HepG2 (cell line): Measurements from ENCODE around the gene CHML. TPM values are rescaled to one million over a fixed set of nuclear protein-coding genes. Genes with fewer than 3 reads are reported as not detected.

ENCODE experiments used
- CREM ChIP-seq, 2 experiments: sonication (generic) in 1 of 2; formaldehyde crosslinking in 1 of 2; IDR thresholded peaks; 2 replicates each; pipeline versions ENCODE4 v1.4.0 to v1.6.1; 2016 to 2020; ENCODE audit warnings: antibody characterized with exemption in 1 of 2, mild to moderate bottlenecking in 1 of 2, missing genetic modification reagents in 1 of 2
- CSRNP2 ChIP-seq: sonication (generic); formaldehyde crosslinking; conservative IDR thresholded peaks from 2 replicates; pipeline ENCODE4 v1.8.0; 2022; ENCODE audit warnings: low read depth, missing genetic modification reagents
- HMGXB3 ChIP-seq: sonication (generic); formaldehyde crosslinking; IDR thresholded peaks from 2 replicates; pipeline ENCODE4 v1.4.0; 2020; ENCODE audit warnings: missing genetic modification reagents, borderline replicate concordance
- HOXA9 ChIP-seq: sonication (generic); formaldehyde crosslinking; IDR thresholded peaks from 2 replicates; pipeline ENCODE4 v1.8.1; 2022; ENCODE audit warnings: missing genetic modification reagents, mild to moderate bottlenecking, moderate library complexity, borderline replicate concordance
- JDP2 ChIP-seq: sonication (generic); formaldehyde crosslinking; IDR thresholded peaks from 2 replicates; pipeline ENCODE4 v1.8.1; 2022; ENCODE audit warnings: missing genetic modification reagents, borderline replicate concordance
- KLF9 ChIP-seq: IDR thresholded peaks from 2 replicates; pipeline ENCODE4 v1.6.1; 2016; ENCODE audit warnings: low read depth
- MIER2 ChIP-seq: IDR thresholded peaks from 2 replicates; pipeline ENCODE4 v1.6.1; 2016; ENCODE audit warnings: missing biosample characterization, missing genetic modification reagents
- MTA1 ChIP-seq: sonication (generic); formaldehyde crosslinking; IDR thresholded peaks from 2 replicates; pipeline ENCODE4 v1.4.0; 2020; ENCODE audit warnings: missing genetic modification reagents, mild to moderate bottlenecking, borderline replicate concordance
- PHF21A ChIP-seq: sonication (generic); formaldehyde crosslinking; IDR thresholded peaks from 2 replicates; pipeline ENCODE4 v1.5.0; 2020; ENCODE audit warnings: mild to moderate bottlenecking, missing genetic modification reagents
- SNAPC2 ChIP-seq: sonication (generic); formaldehyde crosslinking; IDR thresholded peaks from 2 replicates; pipeline ENCODE4 v1.8.1; 2022; ENCODE audit warnings: mild to moderate bottlenecking, missing genetic modification reagents
- TAF1 ChIP-seq: sonication (generic); formaldehyde crosslinking; IDR thresholded peaks from 2 replicates; pipeline ENCODE4 v1.4.0; 2020; ENCODE audit warnings: missing genetic modification reagents
- TEAD3 ChIP-seq: optimal IDR thresholded peaks from 2 replicates; pipeline ENCODE3; 2016; ENCODE audit warnings: borderline replicate concordance
- ZC3H4 ChIP-seq: sonication (generic); formaldehyde crosslinking; IDR thresholded peaks from 2 replicates; pipeline ENCODE4 v1.4.0; 2020; ENCODE audit warnings: missing genetic modification reagents, borderline replicate concordance
- ZNF275 ChIP-seq: sonication (generic); formaldehyde crosslinking; IDR thresholded peaks from 2 replicates; pipeline ENCODE4 v1.8.0; 2022; ENCODE audit warnings: missing genetic modification reagents, mild to moderate bottlenecking, inconsistent platforms, borderline replicate concordance
- ZNF30 ChIP-seq: sonication (generic); formaldehyde crosslinking; IDR thresholded peaks from 2 replicates; pipeline ENCODE4 v1.5.0; 2020; ENCODE audit warnings: mild to moderate bottlenecking, missing genetic modification reagents
- ZNF891 ChIP-seq: sonication (generic); formaldehyde crosslinking; IDR thresholded peaks from 2 replicates; pipeline ENCODE4 v1.5.0; 2020; ENCODE audit warnings: mild to moderate bottlenecking, missing genetic modification reagents
- polyA plus RNA-seq, 8 experiments: library from polyadenylated mRNA; depleted of rRNA in 3 of 8; stranded (reverse) in 7 of 8; unstranded in 1 of 8; fragments of >200 nt; fragmentation: Illumina TruSeq in 4 of 8; extraction: Trizol in 4 of 8; gene quantifications; 2 replicates each; pipeline versions ENCODE4 v1.2.1 to v1.2.3, GENCODE V29; 2011 to 2016; ENCODE audit warnings: low read depth in 4 of 8, missing spikeins in 1 of 8, mixed read lengths in 1 of 8; ENCODE audit not compliant: insufficient read depth in 1 of 8
- total RNA-seq, 5 experiments: library from RNA; depleted of rRNA; stranded (reverse); fragments of >200 nt; fragmentation: Illumina TruSeq; extraction: Trizol; gene quantifications; 2 replicates each; pipeline ENCODE4 v1.2.3, GENCODE V29; 2016; ENCODE audit warnings: low read depth in 1 of 5
- TF ChIP-seq, protein P1 (sequence below): sonication (generic); formaldehyde crosslinking; conservative IDR thresholded peaks from 2 replicates; pipeline ENCODE4 v1.4.0; 2020; ENCODE audit warnings: missing genetic modification reagents
- TF ChIP-seq, protein P2 (sequence below): sonication (generic); formaldehyde crosslinking; IDR thresholded peaks from 2 replicates; pipeline ENCODE4 v1.8.0; 2022; ENCODE audit warnings: mild to moderate bottlenecking, missing genetic modification reagents

CHML gene
- total and polyA plus RNA-seq, 2 of the 13 experiments (the other 11 are each of a cell fraction or from before 2014, with no cell fraction given) = 5.2 to 16.7 TPM

- TF ChIP-seq, protein P1, sequence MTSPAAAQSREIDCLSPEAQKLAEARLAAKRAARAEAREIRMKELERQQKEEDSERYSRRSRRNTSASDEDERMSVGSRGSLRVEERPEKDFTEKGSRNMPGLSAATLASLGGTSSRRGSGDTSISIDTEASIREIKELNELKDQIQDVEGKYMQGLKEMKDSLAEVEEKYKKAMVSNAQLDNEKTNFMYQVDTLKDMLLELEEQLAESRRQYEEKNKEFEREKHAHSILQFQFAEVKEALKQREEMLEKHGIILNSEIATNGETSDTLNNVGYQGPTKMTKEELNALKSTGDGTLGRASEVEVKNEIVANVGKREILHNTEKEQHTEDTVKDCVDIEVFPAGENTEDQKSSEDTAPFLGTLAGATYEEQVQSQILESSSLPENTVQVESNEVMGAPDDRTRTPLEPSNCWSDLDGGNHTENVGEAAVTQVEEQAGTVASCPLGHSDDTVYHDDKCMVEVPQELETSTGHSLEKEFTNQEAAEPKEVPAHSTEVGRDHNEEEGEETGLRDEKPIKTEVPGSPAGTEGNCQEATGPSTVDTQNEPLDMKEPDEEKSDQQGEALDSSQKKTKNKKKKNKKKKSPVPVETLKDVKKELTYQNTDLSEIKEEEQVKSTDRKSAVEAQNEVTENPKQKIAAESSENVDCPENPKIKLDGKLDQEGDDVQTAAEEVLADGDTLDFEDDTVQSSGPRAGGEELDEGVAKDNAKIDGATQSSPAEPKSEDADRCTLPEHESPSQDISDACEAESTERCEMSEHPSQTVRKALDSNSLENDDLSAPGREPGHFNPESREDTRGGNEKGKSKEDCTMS = no peak
- TF ChIP-seq PHF21A (CRISPR knock-in tag) = peak; percentile 30; the same call in 1 of the 2 replicates
- TF ChIP-seq, protein P2, sequence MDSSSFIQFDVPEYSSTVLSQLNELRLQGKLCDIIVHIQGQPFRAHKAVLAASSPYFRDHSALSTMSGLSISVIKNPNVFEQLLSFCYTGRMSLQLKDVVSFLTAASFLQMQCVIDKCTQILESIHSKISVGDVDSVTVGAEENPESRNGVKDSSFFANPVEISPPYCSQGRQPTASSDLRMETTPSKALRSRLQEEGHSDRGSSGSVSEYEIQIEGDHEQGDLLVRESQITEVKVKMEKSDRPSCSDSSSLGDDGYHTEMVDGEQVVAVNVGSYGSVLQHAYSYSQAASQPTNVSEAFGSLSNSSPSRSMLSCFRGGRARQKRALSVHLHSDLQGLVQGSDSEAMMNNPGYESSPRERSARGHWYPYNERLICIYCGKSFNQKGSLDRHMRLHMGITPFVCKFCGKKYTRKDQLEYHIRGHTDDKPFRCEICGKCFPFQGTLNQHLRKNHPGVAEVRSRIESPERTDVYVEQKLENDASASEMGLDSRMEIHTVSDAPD = no peak
- TF ChIP-seq ZNF30 (CRISPR knock-in tag) = no peak
- TF ChIP-seq CREM (IDR thresholded peaks at IDR 0.05) = no peak
- no peak for TF ChIP-seq CREM (CRISPR knock-in tag; IDR thresholded peaks at IDR 0.05)
- no peak for TF ChIP-seq MIER2
- TF ChIP-seq KLF9 (CRISPR knock-in tag) = no peak
- no peak for TF ChIP-seq MTA1
- no peak for TF ChIP-seq JDP2
- TF ChIP-seq ZNF275 (CRISPR knock-in tag) = no peak
- TF ChIP-seq ZNF891 (CRISPR knock-in tag) = 0 out of 2 replicates have a peak, but pooled peaks have one; percentile 3
- no peak for TF ChIP-seq HOXA9 (CRISPR knock-in tag)
- peak; percentile 29 for TF ChIP-seq TEAD3
- no peak for TF ChIP-seq CSRNP2
- 0 out of 2 replicates have a peak, but pooled peaks have one; percentile 30 for TF ChIP-seq SNAPC2 (CRISPR knock-in tag)
- TF ChIP-seq TAF1 (CRISPR knock-in tag) = peak; percentile 61
- no peak; the same call in 1 of the 2 replicates for TF ChIP-seq ZC3H4 (CRISPR knock-in tag)
- TF ChIP-seq HMGXB3 (CRISPR knock-in tag) = no peak
These were observed at the start of gene CHML, which contains the start of gene OPN3 (continued) for GRCh38 chr1:241640149-241640866.
